Sigmoid colon (tissue), 4 donors: Measurements from ENCODE around the gene NUP214.

Experiments used
- EP300 ChIP-seq, 4 donors: sonication (generic); formaldehyde crosslinking; IDR thresholded peaks; one replicate each; pipeline ENCODE4 v1.6.1; 2017; ENCODE audit warnings: antibody characterized with exemption in 4 of 4
- POLR2A ChIP-seq, 2 donors: fragments of 450-650 bp; IDR thresholded peaks; one replicate each; pipeline ENCODE4 v1.6.1; 2016; ENCODE audit warnings: antibody characterized with exemption in 2 of 2, mild to moderate bottlenecking in 2 of 2, moderate library complexity in 2 of 2
- POLR2AphosphoS5 ChIP-seq, 4 donors: sonication (generic); formaldehyde crosslinking; IDR thresholded peaks; one replicate each; pipeline ENCODE4 v1.6.1; 2017; ENCODE audit warnings: antibody characterized with exemption in 4 of 4
- TF ChIP-seq, protein P1 (sequence below), 4 experiments: fragments of 450-650 bp in 3 of 4; fragments of 200-600 bp in 1 of 4; IDR thresholded peaks; one replicate each; pipeline ENCODE4 v1.5.1; 2016 to 2019; ENCODE audit warnings: antibody characterized with exemption in 4 of 4, mild to moderate bottlenecking in 3 of 4, moderate library complexity in 2 of 4

DNA sequence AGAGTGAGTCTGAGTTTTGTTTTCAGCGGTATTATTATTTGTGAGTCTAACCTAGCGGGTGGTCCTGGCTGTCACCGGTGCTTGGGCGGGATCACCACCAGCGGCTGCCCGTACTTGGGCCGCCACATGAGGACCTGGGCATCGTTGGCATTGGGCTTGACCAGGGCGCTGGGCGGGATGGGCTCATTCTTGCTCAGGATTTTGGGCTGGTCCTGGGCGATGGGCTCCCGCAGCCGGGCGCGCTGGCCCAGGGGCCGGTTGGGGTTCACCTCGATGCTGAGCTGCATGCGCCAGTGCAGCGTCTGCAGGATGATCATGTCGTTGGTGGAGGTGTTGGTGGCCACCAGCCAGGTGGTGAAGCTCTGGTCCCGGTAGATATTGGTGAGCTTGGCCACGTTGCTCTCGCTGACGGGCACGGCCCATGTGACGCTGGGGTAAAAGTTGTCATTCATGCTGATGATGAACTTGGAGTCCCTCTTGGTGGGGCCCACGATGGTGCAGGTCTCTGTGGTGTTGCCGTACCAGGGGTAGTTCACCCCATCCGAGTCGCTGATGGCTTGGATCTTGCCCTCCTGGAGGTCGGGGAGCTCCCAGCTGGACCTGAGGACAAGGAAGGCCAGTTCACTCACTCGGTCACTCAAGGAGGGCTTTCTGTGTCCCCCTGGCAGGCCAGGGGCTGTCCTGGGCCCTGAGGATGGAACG lies 135.5 kb downstream of the NUP214 start:
- TF ChIP-seq EP300 (IDR thresholded peaks at IDR 0.05) = no peak
- TF ChIP-seq, protein P1, sequence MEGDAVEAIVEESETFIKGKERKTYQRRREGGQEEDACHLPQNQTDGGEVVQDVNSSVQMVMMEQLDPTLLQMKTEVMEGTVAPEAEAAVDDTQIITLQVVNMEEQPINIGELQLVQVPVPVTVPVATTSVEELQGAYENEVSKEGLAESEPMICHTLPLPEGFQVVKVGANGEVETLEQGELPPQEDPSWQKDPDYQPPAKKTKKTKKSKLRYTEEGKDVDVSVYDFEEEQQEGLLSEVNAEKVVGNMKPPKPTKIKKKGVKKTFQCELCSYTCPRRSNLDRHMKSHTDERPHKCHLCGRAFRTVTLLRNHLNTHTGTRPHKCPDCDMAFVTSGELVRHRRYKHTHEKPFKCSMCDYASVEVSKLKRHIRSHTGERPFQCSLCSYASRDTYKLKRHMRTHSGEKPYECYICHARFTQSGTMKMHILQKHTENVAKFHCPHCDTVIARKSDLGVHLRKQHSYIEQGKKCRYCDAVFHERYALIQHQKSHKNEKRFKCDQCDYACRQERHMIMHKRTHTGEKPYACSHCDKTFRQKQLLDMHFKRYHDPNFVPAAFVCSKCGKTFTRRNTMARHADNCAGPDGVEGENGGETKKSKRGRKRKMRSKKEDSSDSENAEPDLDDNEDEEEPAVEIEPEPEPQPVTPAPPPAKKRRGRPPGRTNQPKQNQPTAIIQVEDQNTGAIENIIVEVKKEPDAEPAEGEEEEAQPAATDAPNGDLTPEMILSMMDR (IDR thresholded peaks at IDR 0.05) = no peak
- no peak for TF ChIP-seq POLR2AphosphoS5 (IDR thresholded peaks at IDR 0.05)
- no peak for TF ChIP-seq POLR2A (IDR thresholded peaks at IDR 0.05)
